Tibial artery (tissue), 4 donors: ENCODE measurements around the gene MAVS.

Experiments
- DNase-seq, 2 donors: peaks; one replicate each; pipeline ENCODE4 v3.0.0-alpha.2; 2019
- H3K27ac ChIP-seq, 2 donors: fragments of 200-600 bp; sonication (generic) in 1 of 2; 1 replicate in 1 of 2; 2 replicates in 1 of 2; pipeline ENCODE4 v1.5.1; 2018 to 2019; ENCODE audit warnings: mild to moderate bottlenecking in 1 of 2
- H3K27me3 ChIP-seq, 2 donors: fragments of 200-600 bp; sonication (generic) in 1 of 2; one replicate each; pipeline versions ENCODE4 v1.5.1 to v1.6.0; 2016 to 2019
- H3K36me3 ChIP-seq, 3 donors: fragments of 200-600 bp; sonication (generic) in 2 of 3; one replicate each; pipeline ENCODE4 v1.5.1; 2016 to 2019; ENCODE audit warnings: mild to moderate bottlenecking in 2 of 3
- H3K4me1 ChIP-seq, 4 donors: fragments of 200-600 bp; sonication (generic) in 2 of 4; 1 replicate in 3 of 4; 2 replicates in 1 of 4; pipeline ENCODE4 v1.5.1; 2016 to 2019
- H3K4me3 ChIP-seq, 2 donors: fragments of 200-600 bp; sonication (generic) in 1 of 2; 1 replicate in 1 of 2; 2 replicates in 1 of 2; pipeline ENCODE4 v1.5.1; 2018 to 2019; ENCODE audit warnings: mild to moderate bottlenecking in 2 of 2
- H3K9me3 ChIP-seq, 3 donors: fragments of 200-600 bp; sonication (generic) in 1 of 3; one replicate each; pipeline ENCODE4 v1.5.1; 2016 to 2019
- CTCF ChIP-seq, 2 experiments: fragments of 200-600 bp in 1 of 2; fragments of 450-650 bp in 1 of 2; IDR thresholded peaks; one replicate each; pipeline ENCODE4 v1.5.1; 2017 to 2019; ENCODE audit warnings: antibody characterized with exemption in 2 of 2, mild to moderate bottlenecking in 1 of 2, moderate library complexity in 1 of 2
- intact Hi-C: fragments of 100-400 bp; cut with DNase I; formaldehyde crosslinking; loops from one replicate; pipeline ENCODE4 v1.15.0; 2023; ENCODE audit warnings: low total_unique reads

Gene MAVS

DNA sequence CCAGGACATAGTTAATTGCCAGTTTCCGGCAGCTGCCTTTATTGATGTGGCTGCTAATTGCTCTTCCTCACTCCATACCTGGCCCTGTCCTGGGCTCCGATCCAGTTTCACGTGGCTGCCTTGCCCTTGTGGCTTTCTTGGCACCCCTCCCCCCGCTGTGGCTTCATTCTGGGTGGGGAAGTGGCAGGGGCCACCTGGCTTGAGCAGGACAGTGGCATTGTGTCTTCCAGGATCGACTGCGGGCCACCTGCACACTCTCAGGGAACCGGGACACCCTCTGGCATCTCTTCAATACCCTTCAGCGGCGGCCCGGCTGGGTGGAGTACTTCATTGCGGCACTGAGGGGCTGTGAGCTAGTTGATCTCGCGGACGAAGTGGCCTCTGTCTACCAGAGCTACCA, 10.8 kb downstream of the MAVS start:
- Histone ChIP-seq H3K4me3 (no peak overlapping the region), H3K36me3 (peaks cover 66 to 81% (median 76%) of the 10 kb centered on the region in 3 donors), H3K4me1 (peaks cover 0 to 7% (median 0%) of the 10 kb centered on the region in 4 donors), H3K27ac (no peak overlapping the region), H3K27me3 (no peaks in the 10 kb centered on the region), H3K9me3 (no peaks in the 10 kb centered on the region)
- intact Hi-C loops: loop anchor here (5.0 to 10.0 kb wide), 2 partner anchors 35 to 73 kb away; partner anchors contain the start of genes AP5S1, CENPB and SPEF1
- no peak for TF ChIP-seq CTCF (IDR thresholded peaks at IDR 0.05)
- no peak for DNase-seq

DNA sequence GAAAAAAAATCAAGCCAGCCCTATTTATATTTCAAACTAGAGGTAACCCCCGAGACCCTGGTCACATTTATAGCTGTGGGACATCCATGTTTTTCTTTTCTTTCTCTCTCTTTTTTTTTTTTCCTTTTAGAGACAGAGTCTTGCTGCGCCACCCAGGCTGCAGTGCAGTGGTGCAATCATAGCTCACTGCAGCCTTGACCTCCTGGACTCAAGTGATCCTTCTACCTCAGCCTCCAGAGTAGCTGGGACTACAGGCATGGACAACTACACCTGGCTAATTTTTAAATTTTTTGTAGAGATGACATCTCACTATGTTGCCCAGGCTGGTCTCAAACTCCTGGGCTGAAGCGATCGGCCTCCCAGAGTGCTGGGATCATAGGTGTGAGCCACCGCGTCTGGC, 12.1 kb downstream of the MAVS start:
- TF ChIP-seq CTCF (IDR thresholded peaks at IDR 0.05): no peak
- intact Hi-C loops: loop anchor here (5.0 to 10.0 kb wide), 2 partner anchors 36 to 74 kb away; partner anchors contain the start of genes AP5S1, CENPB and SPEF1
- Histone ChIP-seq H3K36me3 (peaks cover 79 to 93% (median 89%) of the 10 kb centered on the region in 3 donors), H3K4me3 (no peak overlapping the region), H3K27ac (no peak overlapping the region), H3K27me3 (no peaks in the 10 kb centered on the region), H3K4me1 (peaks cover 0 to 7% (median 0%) of the 10 kb centered on the region in 4 donors), H3K9me3 (no peaks in the 10 kb centered on the region)
- DNase-seq: no peak

GRCh38 chr20:3861191-3861590, 14.6 kb downstream of the MAVS start:
- Histone ChIP-seq H3K27ac (no peak overlapping the region), H3K4me3 (no peak overlapping the region), H3K36me3 (peaks cover 95 to 100% (median 96%) of the 10 kb centered on the region in 3 donors), H3K9me3 (no peaks in the 10 kb centered on the region), H3K27me3 (no peaks in the 10 kb centered on the region), H3K4me1 (no peaks in the 10 kb centered on the region)
- no peak for DNase-seq
- intact Hi-C loops: no loop called here
- TF ChIP-seq CTCF (IDR thresholded peaks at IDR 0.05): no peak

- intact Hi-C loops: no loop called here
- Histone ChIP-seq H3K27ac (no peak overlapping the region), H3K27me3 (no peaks in the 10 kb centered on the region), H3K4me3 (no peak overlapping the region), H3K36me3 (peaks cover 86 to 100% (median 93%) of the 10 kb centered on the region in 3 donors), H3K9me3 (no peaks in the 10 kb centered on the region), H3K4me1 (no peaks in the 10 kb centered on the region)
- no peak for TF ChIP-seq CTCF (IDR thresholded peaks at IDR 0.05)
- DNase-seq: no peak
Measured at GRCh38 chr20:3862333-3862732, 15.7 kb downstream of the MAVS start.

DNA sequence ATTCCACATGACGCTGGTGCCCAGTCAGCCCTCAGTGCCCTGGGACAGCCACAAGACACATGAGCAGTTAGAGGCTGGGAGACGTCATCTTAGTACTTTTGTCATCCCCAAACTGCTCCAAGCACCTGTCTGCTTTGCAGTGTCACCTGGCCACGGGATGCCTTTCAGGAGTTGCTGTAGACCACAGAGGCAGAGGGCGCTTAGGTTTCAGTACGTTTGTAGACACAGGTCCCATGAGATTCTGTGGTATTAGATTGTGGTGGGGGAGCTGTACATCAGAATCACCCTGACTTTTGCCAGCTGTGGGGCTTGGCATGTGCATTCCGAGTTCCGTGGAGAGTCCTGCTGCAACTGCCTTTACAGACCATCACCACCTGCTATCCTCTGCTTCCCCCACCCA, 16.7 kb downstream of the MAVS start:
- DNase-seq: no peak
- no peak for TF ChIP-seq CTCF (IDR thresholded peaks at IDR 0.05)
- no peaks in the 10 kb centered on the region for H3K9me3 ChIP-seq
- no peaks in the 10 kb centered on the region for H3K27me3 ChIP-seq
- peaks cover 76 to 100% (median 88%) of the 10 kb centered on the region in 3 donors for H3K36me3 ChIP-seq
- no peaks in the 10 kb centered on the region for H3K4me1 ChIP-seq
- intact Hi-C loops: no loop called here
- H3K4me3 ChIP-seq: no peak overlapping the region
- H3K27ac ChIP-seq: no peak overlapping the region

DNA sequence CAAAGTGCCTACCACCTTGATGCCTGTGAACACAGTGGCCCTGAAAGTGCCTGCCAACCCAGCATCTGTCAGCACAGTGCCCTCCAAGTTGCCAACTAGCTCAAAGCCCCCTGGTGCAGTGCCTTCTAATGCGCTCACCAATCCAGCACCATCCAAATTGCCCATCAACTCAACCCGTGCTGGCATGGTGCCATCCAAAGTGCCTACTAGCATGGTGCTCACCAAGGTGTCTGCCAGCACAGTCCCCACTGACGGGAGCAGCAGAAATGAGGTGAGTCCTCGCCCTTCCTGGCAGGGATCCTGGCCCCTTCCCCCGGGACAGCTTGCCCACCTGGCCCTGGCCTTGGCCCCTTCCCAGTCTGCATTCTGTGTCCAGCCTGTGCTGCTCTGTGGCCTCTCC, 17.9 kb downstream of the MAVS start:
- no peak overlapping the region for H3K4me3 ChIP-seq
- H3K9me3 ChIP-seq: no peaks in the 10 kb centered on the region
- no peak for TF ChIP-seq CTCF (IDR thresholded peaks at IDR 0.05)
- no peaks in the 10 kb centered on the region for H3K4me1 ChIP-seq
- intact Hi-C loops: no loop called here
- no peak for DNase-seq
- no peaks in the 10 kb centered on the region for H3K27me3 ChIP-seq
- peaks cover 65 to 100% (median 80%) of the 10 kb centered on the region in 3 donors for H3K36me3 ChIP-seq
- no peak overlapping the region for H3K27ac ChIP-seq
